Fibroblast of lung (primary cell): ENCODE measurements around the gene FAM174B. TPM values are rescaled to one million over a fixed set of nuclear protein-coding genes. Genes with fewer than 3 reads are reported as not detected.

Experiments
- DNase-seq, 2 donors: peaks; one replicate each; pipeline versions ENCODE4 v3.0.0 to v3.0.0-alpha.2; 2010; ENCODE audit warnings: low read depth in 2 of 2
- H2AFZ ChIP-seq: 2 replicates; pipeline ENCODE4 v1.5.1; 2012; ENCODE audit warnings: low read length, control low read depth, inconsistent platforms
- H3K27ac ChIP-seq: 2 replicates; pipeline ENCODE4 v1.5.1; 2011; ENCODE audit warnings: low read length, control low read depth; ENCODE audit not compliant: insufficient read depth
- H3K27me3 ChIP-seq: 2 replicates; pipeline ENCODE4 v1.5.1; 2011; ENCODE audit warnings: mild to moderate bottlenecking, low read length; ENCODE audit not compliant: control insufficient read depth, insufficient read depth
- H3K36me3 ChIP-seq: 2 replicates; pipeline ENCODE4 v1.5.1; 2011; ENCODE audit warnings: low read length; ENCODE audit not compliant: control insufficient read depth, insufficient read depth
- H3K4me1 ChIP-seq: 2 replicates; pipeline ENCODE4 v1.5.1; 2011; ENCODE audit warnings: low read length; ENCODE audit not compliant: control insufficient read depth, insufficient read depth; ENCODE audit errors: extremely low read depth
- H3K4me2 ChIP-seq: 2 replicates; pipeline ENCODE4 v1.5.1; 2011; ENCODE audit warnings: low read length, control low read depth; ENCODE audit not compliant: insufficient read depth; ENCODE audit errors: extremely low read depth
- H3K4me3 ChIP-seq, 4 experiments: fragments of 200-600 bp in 1 of 4; sonication (generic) in 1 of 4; replicated peaks in 1 of 4; 2 replicates each; pipeline ENCODE4 v1.5.1; 2011 to 2016; ENCODE audit warnings: low read length in 4 of 4, low read depth in 3 of 4, mild to moderate bottlenecking in 3 of 4, control low read depth in 2 of 4, inconsistent platforms in 1 of 4, mixed read lengths in 1 of 4; ENCODE audit not compliant: insufficient read depth in 1 of 4; ENCODE audit errors: control extremely low read depth in 1 of 4
- H3K79me2 ChIP-seq: 2 replicates; pipeline ENCODE4 v1.5.1; 2012; ENCODE audit warnings: mild to moderate bottlenecking, low read length, inconsistent platforms; ENCODE audit not compliant: control insufficient read depth, insufficient read depth
- H3K9ac ChIP-seq: 2 replicates; pipeline ENCODE4 v1.5.1; 2011; ENCODE audit warnings: mild to moderate bottlenecking, low read length, control low read depth; ENCODE audit not compliant: insufficient read depth
- H3K9me3 ChIP-seq: 2 replicates; pipeline ENCODE4 v1.5.1; 2012; ENCODE audit warnings: low read depth, low read length; ENCODE audit not compliant: control insufficient read depth, insufficient read depth
- H4K20me1 ChIP-seq: 2 replicates; pipeline ENCODE4 v1.5.1; 2011; ENCODE audit warnings: low read length; ENCODE audit not compliant: control insufficient read depth, insufficient read depth; ENCODE audit errors: extremely low read depth
- EZH2 ChIP-seq: IDR thresholded peaks from 2 replicates; pipeline ENCODE4 v1.5.1; 2012; ENCODE audit warnings: low read length, control low read depth, mild to moderate bottlenecking; ENCODE audit errors: missing control alignments
- polyA plus RNA-seq, 2 donors: library from polyadenylated mRNA; depleted of rRNA in 1 of 2; stranded (reverse) in 1 of 2; unstranded in 1 of 2; fragments of >200 nt; gene quantifications; 2 replicates each; pipeline ENCODE4 v1.2.1, GENCODE V29; 2011 to 2012; ENCODE audit warnings: missing spikeins in 1 of 2
- total RNA-seq: library from RNA; depleted of rRNA; stranded (reverse); fragments of >200 nt; gene quantifications from 2 replicates; pipeline ENCODE4 v1.2.1, GENCODE V29; 2014
- TF ChIP-seq, protein P1 (sequence below), 2 donors: IDR thresholded peaks in 1 of 2; conservative IDR thresholded peaks in 1 of 2; 1 replicate in 1 of 2; 2 replicates in 1 of 2; pipeline ENCODE4 v1.5.1; 2011 to 2012; ENCODE audit warnings: low read length in 2 of 2, control low read depth in 1 of 2, inconsistent platforms in 1 of 2, low read depth in 1 of 2, mild to moderate bottlenecking in 1 of 2

FAM174B gene
- total and polyA plus RNA-seq, 2 donors (not counting 1 experiment from before 2014, with no cell fraction given) = 0.87 to 2.8 TPM

DNA sequence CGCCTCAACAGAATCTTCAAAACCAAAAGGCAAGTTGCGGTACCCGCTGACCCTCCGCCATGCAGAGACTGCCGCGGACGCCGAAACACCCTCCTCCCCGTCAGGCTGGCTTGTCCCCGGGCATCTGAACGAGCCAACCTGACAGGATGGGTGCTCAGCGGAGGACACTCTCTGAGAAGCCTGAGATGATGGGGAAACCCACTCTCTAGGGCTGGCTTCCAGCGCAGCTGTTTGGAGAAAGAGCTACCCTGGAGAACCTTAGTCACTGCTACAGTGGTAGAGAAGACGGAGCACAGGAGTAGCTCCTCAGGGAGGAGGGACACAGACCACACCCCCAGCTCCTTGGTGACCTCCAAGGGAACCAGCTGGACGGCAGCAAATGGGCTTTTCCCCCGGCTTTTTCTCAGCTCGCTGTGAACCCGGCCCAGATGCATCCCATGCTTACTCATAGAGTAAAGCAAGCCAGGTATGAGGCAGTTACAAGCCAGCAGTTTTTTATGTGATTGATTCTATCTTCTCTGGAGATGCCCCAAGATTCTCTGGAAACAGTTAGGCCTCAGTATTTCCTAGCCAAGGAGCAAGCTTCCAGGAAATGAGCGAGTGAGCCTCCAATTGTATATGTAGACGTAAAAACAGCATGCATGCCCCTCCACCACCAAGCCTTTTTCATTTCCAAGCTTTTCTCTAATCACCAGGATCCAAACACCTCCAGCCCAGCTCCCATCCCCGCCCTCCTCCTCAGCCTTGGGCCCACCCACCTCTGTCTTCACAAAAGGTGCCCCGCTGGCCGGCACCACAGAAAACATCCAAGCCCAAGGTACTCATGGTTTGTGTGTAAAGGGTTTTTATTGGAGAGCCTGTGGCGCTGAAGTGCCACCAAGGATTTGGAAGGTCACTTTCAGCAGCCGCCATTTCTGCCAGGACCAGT lies 38.7 kb downstream of the FAM174B start:
- Histone ChIP-seq H2AFZ (no peak overlapping the region), H3K27ac (no peak overlapping the region), H3K4me2 (no peak overlapping the region), H3K9ac (no peak overlapping the region), H3K27me3 (no peaks in the 10 kb centered on the region), H4K20me1 (no peaks in the 10 kb centered on the region), H3K36me3 (no peaks in the 10 kb centered on the region), H3K9me3 (no peaks in the 10 kb centered on the region), H3K4me1 (no peaks in the 10 kb centered on the region), H3K4me3 (no peak overlapping the region), H3K79me2 (no peaks in the 10 kb centered on the region)
- TF ChIP-seq EZH2 = no peak
- TF ChIP-seq, protein P1, sequence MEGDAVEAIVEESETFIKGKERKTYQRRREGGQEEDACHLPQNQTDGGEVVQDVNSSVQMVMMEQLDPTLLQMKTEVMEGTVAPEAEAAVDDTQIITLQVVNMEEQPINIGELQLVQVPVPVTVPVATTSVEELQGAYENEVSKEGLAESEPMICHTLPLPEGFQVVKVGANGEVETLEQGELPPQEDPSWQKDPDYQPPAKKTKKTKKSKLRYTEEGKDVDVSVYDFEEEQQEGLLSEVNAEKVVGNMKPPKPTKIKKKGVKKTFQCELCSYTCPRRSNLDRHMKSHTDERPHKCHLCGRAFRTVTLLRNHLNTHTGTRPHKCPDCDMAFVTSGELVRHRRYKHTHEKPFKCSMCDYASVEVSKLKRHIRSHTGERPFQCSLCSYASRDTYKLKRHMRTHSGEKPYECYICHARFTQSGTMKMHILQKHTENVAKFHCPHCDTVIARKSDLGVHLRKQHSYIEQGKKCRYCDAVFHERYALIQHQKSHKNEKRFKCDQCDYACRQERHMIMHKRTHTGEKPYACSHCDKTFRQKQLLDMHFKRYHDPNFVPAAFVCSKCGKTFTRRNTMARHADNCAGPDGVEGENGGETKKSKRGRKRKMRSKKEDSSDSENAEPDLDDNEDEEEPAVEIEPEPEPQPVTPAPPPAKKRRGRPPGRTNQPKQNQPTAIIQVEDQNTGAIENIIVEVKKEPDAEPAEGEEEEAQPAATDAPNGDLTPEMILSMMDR (conservative IDR thresholded peaks at IDR 0.05 in 1 of 2, IDR thresholded peaks at IDR 0.05 in 1 of 2; ENCODE audit: low read depth in 1 of 2, low read length in 2 of 2) = no peak
- peak; percentile 23 to 47 for DNase-seq

- no peaks in the 10 kb centered on the region for H3K9me3 ChIP-seq
- no peak for DNase-seq
- H3K9ac ChIP-seq = no peak overlapping the region
- H3K79me2 ChIP-seq = no peaks in the 10 kb centered on the region
- H4K20me1 ChIP-seq = no peaks in the 10 kb centered on the region
- TF ChIP-seq EZH2 = no peak
- TF ChIP-seq, protein P1 (conservative IDR thresholded peaks at IDR 0.05 in 1 of 2, IDR thresholded peaks at IDR 0.05 in 1 of 2; ENCODE audit: low read depth in 1 of 2, low read length in 2 of 2) = no peak
- H3K4me2 ChIP-seq = no peak overlapping the region
- H3K27me3 ChIP-seq = no peaks in the 10 kb centered on the region
- no peak overlapping the region for H3K27ac ChIP-seq
- no peaks in the 10 kb centered on the region for H3K4me1 ChIP-seq
- H2AFZ ChIP-seq = no peak overlapping the region
- no peaks in the 10 kb centered on the region for H3K36me3 ChIP-seq
- H3K4me3 ChIP-seq = no peak overlapping the region
Observed at GRCh38 chr15:92614791-92615785, 40.5 kb downstream of the FAM174B start.

GRCh38 chr15:92614301-92614700 lies 41.3 kb downstream of the FAM174B start:
- no peaks in the 10 kb centered on the region for H3K9me3 ChIP-seq
- TF ChIP-seq EZH2 = no peak
- TF ChIP-seq, protein P1 (conservative IDR thresholded peaks at IDR 0.05 in 1 of 2, IDR thresholded peaks at IDR 0.05 in 1 of 2; ENCODE audit: low read depth in 1 of 2, low read length in 2 of 2) = no peak
- H3K36me3 ChIP-seq = no peaks in the 10 kb centered on the region
- H2AFZ ChIP-seq = no peak overlapping the region
- no peaks in the 10 kb centered on the region for H3K27me3 ChIP-seq
- no peaks in the 10 kb centered on the region for H4K20me1 ChIP-seq
- H3K27ac ChIP-seq = no peak overlapping the region
- H3K4me1 ChIP-seq = no peaks in the 10 kb centered on the region
- H3K79me2 ChIP-seq = no peaks in the 10 kb centered on the region
- no peak for DNase-seq
- H3K4me3 ChIP-seq = no peak overlapping the region
- H3K4me2 ChIP-seq = no peak overlapping the region
- no peak overlapping the region for H3K9ac ChIP-seq
